HT1080 (cell line): ENCODE data around the gene TAF3. TPM values are rescaled to one million over a fixed set of nuclear protein-coding genes. Genes with fewer than 3 reads are reported as not detected.

Source experiments
- DNase-seq: peaks from one replicate; pipeline ENCODE4 v3.0.0-alpha.2; 2015; ENCODE audit warnings: low read depth
- total RNA-seq: library from RNA; depleted of rRNA; stranded (reverse); fragments of >200 nt; shearing (Covaris generic); gene quantifications from 2 replicates; pipeline ENCODE4 v1.2.3, GENCODE V29; 2014

The TAF3 gene
- total RNA-seq, 1 experiment from 2014 or later: 3.1 TPM

DNA sequence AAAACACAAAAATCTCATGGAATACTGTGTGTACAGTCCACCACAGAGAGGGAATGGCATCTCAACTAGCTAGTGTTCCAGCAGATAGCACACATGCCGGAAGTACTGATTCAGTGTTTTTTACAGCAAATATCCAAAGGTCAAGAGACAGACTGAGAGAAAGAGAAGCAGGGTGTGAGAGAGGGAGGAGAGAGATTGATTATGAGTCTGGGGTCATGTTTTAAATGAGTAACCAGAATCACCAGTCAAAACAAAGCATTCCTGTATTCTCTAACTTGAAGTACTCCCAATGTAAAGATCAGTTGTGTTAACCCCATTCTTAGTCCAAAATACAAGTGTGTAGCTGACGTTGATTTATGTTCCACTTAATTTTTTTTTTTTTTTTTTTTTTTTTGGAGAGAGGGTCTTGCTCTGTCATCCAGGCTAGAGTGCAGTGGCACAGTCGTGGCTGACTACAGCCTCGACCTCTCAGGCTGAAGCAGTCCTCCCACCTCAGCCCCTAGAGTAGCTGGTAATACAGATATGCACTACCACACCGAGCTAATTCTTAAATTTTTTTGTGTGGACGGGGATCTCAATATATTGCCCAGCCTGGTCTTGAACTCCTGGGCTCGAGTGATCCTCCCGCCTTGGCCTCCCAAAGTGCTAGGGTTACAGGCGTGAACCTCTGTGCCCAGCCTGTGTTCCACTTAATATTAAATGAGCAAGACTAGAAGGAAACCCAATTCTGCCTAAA, 114.2 kb downstream of the TAF3 start:
- DNase-seq: no peak

- DNase-seq: no peak
These were observed 115.0 kb downstream of the TAF3 start for GRCh38 chr10:7933262-7933661.

GRCh38 chr10:7933757-7934156, 115.5 kb downstream of the TAF3 start:
- no peak for DNase-seq

- DNase-seq: peak; percentile 4
These were observed 119.1 kb downstream of the TAF3 start for GRCh38 chr10:7937315-7937945.

DNA sequence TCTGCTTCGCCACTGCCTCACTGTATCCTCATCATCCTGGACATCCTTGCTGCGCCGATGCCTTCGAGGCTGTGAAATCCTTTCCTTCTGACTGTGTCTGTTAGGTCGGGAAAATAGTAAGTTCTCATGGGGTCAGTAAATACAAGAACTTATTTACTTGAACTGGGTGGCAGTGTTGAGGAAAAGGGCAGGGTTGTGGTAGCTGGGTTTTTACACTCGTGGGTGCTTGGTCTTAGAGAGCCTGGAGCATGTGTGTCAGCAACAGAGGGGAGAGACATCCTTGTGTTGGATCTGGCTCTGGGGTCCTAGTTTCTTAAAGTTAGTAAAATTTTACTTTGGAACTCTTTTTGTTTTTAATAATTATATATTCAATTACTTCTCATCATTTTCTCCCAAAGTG, 123.3 kb downstream of the TAF3 start:
- no peak for DNase-seq

GRCh38 chr10:7942316-7942715, 124.0 kb downstream of the TAF3 start:
- no peak for DNase-seq

GRCh38 chr10:7942859-7943258, 124.6 kb downstream of the TAF3 start:
- no peak for DNase-seq

- no peak for DNase-seq
These were observed 125.8 kb downstream of the TAF3 start for GRCh38 chr10:7944215-7944480.

- DNase-seq: no peak
These were observed 126.2 kb downstream of the TAF3 start for GRCh38 chr10:7944537-7944936.

GRCh38 chr10:7945034-7945433, 126.7 kb downstream of the TAF3 start:
- no peak for DNase-seq

GRCh38 chr10:7945469-7946187, 127.3 kb downstream of the TAF3 start:
- peak; percentile 15 for DNase-seq

DNA sequence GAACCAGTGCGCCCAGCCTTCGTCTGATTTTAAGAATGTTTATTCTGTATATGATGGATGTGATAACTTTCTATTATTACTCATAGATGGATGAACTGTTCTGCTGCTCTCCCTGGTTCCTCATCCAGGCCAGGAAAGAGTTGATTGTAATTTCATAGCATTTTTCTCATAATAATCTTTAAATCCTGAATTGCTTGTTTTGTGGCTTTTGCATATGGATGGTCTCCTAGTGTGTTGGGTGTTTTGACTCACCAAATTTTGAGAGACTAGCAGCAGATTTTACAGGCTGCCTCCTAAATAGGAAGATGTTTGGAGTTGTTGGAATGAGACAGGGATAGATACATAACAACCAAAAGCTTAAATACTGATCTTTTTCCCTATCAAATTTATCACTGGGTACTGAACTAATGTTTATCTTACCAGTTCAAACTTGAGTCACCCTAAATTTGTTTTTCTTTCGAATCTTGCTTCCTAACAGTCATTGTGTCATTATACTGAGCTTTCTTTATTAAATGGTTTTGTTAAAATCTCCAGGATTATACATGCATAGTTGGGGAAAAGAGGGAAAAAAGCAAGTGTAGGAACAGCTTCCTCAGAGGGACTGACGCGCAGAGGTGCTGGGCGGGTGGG, 130.2 kb downstream of the TAF3 start:
- peak; percentile 3 for DNase-seq

- peak; percentile 11 for DNase-seq
These were observed 132.9 kb downstream of the TAF3 start for GRCh38 chr10:7950981-7951847.

DNA sequence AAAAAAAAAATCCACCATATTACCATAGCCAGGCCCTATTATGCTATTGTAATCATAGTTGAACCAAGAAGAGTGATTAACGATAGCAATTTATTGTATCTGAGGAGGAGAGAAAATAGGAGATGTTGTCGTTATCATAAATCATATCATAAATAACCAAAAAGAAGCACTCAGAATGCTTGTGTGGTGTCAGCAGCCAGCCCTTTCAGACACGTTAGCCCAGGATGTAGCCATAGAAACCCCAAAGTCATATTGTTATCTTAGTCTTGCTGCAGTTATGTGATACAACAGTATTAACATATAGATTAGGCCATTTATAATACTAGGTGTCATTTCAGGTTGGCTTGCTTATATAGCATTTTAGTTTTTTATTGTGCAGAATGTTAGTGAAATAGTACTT, 134.0 kb downstream of the TAF3 start:
- DNase-seq: no peak

DNA sequence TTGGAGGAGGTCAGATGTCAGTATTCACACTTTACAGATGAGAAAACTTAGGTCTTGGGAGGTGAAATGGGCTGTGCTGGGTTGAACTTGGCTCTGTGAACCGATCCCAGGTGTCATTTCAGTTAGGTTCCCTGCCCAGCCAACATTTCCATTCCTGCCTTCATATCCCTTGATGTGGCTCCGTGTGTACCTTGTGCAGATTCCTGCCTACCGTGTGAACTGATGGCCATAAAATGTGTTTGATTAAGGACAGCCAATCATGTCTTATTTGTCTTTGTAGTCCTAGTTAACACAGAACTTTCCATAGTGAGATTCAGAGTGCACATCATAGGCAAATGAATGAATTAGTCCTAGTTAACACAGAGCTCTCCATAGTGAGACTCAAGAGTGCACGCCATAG, 135.1 kb downstream of the TAF3 start:
- DNase-seq: no peak

- DNase-seq: no peak
These were observed 137.1 kb downstream of the TAF3 start for GRCh38 chr10:7955446-7955845.

DNA sequence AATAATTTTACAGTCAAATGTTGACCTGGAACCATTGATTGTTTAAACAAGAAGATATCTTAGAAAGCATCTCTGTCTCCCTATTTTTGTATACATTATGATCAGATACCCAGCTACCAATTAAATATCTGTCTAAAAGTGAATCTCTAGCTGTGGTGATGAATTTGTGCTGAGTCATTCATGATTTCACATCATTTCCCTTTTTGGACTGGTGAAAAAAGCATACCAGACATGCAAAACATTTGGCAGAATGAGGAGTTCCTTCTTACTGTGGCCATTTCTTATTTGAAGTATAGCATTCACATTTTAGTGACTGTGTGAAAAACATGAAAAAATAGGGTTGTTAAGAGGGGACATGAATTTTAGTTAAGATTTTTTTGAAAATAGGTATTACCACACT, 138.2 kb downstream of the TAF3 start:
- DNase-seq: peak; percentile 69

DNA sequence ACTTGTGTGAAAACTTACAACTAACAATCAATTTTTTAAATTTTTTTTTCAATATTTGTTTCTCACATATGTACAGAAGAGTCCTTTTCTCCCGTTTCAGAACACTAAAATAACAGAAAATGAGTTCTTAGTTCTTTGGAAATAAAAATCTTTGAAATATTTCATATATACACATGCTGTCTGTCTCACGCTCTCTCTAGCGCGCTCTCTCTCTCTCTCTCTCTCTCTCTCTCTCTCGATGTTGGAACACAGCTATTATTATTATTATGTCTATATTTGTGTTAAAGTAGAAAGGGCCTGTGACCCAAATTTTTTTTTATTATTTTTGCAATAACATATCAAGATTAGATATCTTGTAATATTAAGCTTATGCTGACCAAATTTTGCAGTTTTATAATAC, 139.3 kb downstream of the TAF3 start:
- no peak for DNase-seq

DNA sequence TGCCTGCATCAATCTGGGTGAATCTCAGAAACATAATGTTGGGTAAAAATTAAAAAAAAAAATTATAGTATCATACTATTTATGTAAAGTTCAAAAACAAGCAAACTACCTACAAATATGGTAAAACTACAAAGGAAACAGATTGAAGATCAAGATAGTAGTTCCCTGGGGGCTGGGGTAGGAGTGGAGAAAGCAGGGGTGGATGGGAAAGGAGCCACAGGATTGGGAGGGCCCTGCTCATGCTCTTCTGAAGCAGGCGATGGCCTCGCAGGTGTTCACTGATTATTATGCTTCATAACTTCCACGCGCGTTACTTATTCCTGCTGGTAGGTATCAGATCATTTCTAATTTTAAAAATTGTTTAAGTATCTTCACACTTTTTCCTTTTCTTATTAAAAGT, 140.1 kb downstream of the TAF3 start:
- no peak for DNase-seq

GRCh38 chr10:7960108-7960507, 141.8 kb downstream of the TAF3 start:
- no peak for DNase-seq

DNA sequence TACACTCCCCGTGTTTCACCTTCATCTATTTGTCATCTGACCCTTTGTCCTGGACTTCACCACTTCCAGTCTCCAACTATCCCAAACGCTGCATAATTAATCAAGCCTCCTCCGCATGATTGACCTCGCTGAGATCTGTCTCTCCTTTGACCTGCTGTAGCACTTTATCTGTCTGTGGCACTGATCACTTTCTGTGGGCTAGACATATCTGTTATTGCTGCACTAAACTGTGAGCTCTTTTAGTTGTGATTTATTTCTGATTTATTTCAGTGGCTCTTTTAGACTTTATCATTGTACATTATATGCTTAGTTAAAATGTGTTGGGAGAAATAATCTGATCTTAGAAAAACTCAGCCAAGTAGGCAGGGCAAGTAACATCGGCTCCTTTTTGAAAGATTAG, 144.3 kb downstream of the TAF3 start:
- DNase-seq: no peak
